HepG2 (cell line): ENCODE data around the gene USP5. TPM values are rescaled to one million over a fixed set of nuclear protein-coding genes. Genes with fewer than 3 reads are reported as not detected.

Experiments
- ATAC-seq: fragments of 200-7000 bp; cut with Tn5 transposase; 3 replicates; pipeline ENCODE4 v1.9.1; 2020; ENCODE audit warnings: mild to moderate bottlenecking, moderate library complexity
- Bru-seq: library from RNA; stranded (reverse); fragments of 400-500 nt; gene quantifications from one replicate; lab custom pipeline; 2021; lab: Mats Ljungman, UMichigan
- BruChase-seq, 2 experiments: library from RNA; stranded (reverse); fragments of 400-500 nt; gene quantifications; one replicate each; lab custom pipeline; 2021; lab: Mats Ljungman, UMichigan
- BruUV-seq: library from RNA; stranded (reverse); fragments of 400-500 nt; replicated peaks from 2 replicates; lab custom pipeline; 2021; lab: Mats Ljungman, UMichigan
- CTCF ChIA-PET: fragments of 300-600 bp; formaldehyde crosslinking; extraction: SDS; loops from one replicate; lab custom pipeline; 2021; ENCODE audit warnings: low total read pairs, inconsistent platforms, low intra/inter-chr PET ratio; lab: Yijun Ruan, JAX
- POLR2A ChIA-PET: fragments of 350-600 bp; sonication (Branson Sonifier 250); formaldehyde crosslinking; loops from one replicate; lab custom pipeline; 2020; ENCODE audit warnings: antibody characterized with exemption, inconsistent platforms; lab: Yijun Ruan, JAX
- DNase-seq: peaks from one replicate; pipeline ENCODE4 v3.0.0-alpha.2; 2015; ENCODE audit warnings: low spot score
- FAIRE-seq: peaks from 3 replicates; lab custom pipeline; 2011; peaks lifted over from hg19 to GRCh38; lab: Jason Lieb, UNC
- H2AFZ ChIP-seq: one replicate; pipeline ENCODE4 v1.6.1; 2011; ENCODE audit warnings: low read length, inconsistent platforms
- H3K27ac ChIP-seq: fragments of 300-600 bp; 3 replicates; pipeline ENCODE4 v1.8.0; 2011; ENCODE audit warnings: mixed run types, mild to moderate bottlenecking, mixed read lengths, low read length, inconsistent platforms; ENCODE audit not compliant: insufficient read depth; ENCODE audit errors: extremely low read length
- H3K27me3 ChIP-seq, 2 experiments: fragments of 200-600 bp in 1 of 2; 2 replicates in 1 of 2; 3 replicates in 1 of 2; pipeline versions ENCODE4 v1.6.0 to v1.8.0; 2011; ENCODE audit warnings: low read length in 2 of 2, mild to moderate bottlenecking in 2 of 2, moderate library complexity in 2 of 2, inconsistent platforms in 1 of 2; ENCODE audit not compliant: insufficient read depth in 2 of 2, control insufficient read depth in 1 of 2
- H3K36me3 ChIP-seq, 2 experiments: fragments of 200-600 bp in 1 of 2; replicated peaks in 1 of 2; 2 replicates in 1 of 2; 3 replicates in 1 of 2; pipeline versions ENCODE4 v1.5.1 to v1.8.0; 2011; ENCODE audit warnings: low read length in 2 of 2, inconsistent platforms in 1 of 2; ENCODE audit not compliant: insufficient read depth in 2 of 2, control insufficient read depth in 1 of 2
- H3K4me1 ChIP-seq: 2 replicates; pipeline ENCODE4 v1.5.1; 2012; ENCODE audit warnings: low read length, inconsistent platforms; ENCODE audit not compliant: insufficient read depth
- H3K4me2 ChIP-seq: 2 replicates; pipeline ENCODE4 v1.6.0; 2011; ENCODE audit warnings: low read depth, low read length, inconsistent platforms
- H3K4me3 ChIP-seq, 3 experiments: fragments of 200-600 bp in 1 of 3; sonication (generic), shearing (Covaris generic) in 1 of 3; replicated peaks in 1 of 3; 2 replicates each; pipeline ENCODE4 v1.5.1; 2011 to 2016; ENCODE audit warnings: low read length in 3 of 3, inconsistent platforms in 2 of 3, low read depth in 2 of 3, mild to moderate bottlenecking in 2 of 3, control low read depth in 1 of 3, mixed read lengths in 1 of 3; ENCODE audit not compliant: insufficient read depth in 1 of 3
- H3K79me2 ChIP-seq: one replicate; pipeline ENCODE4 v1.6.1; 2011; ENCODE audit warnings: low read length, inconsistent platforms; ENCODE audit not compliant: insufficient read depth
- H3K9ac ChIP-seq: 2 replicates; pipeline ENCODE4 v1.6.0; 2011; ENCODE audit warnings: mild to moderate bottlenecking, low read depth, low read length, inconsistent platforms; ENCODE audit not compliant: insufficient read depth
- H3K9me3 ChIP-seq: 2 replicates; pipeline ENCODE4 v1.5.1; 2012; ENCODE audit warnings: mild to moderate bottlenecking, low read length
- H4K20me1 ChIP-seq: 2 replicates; pipeline ENCODE4 v1.6.0; 2011; ENCODE audit warnings: inconsistent platforms, mild to moderate bottlenecking, low read length, moderate library complexity; ENCODE audit not compliant: insufficient read depth
- ASH2L ChIP-seq: fragments of 300-600, 200-600 bp; sonication (generic); IDR thresholded peaks from 2 replicates; pipeline ENCODE4 v1.7.0; 2017; ENCODE audit warnings: low read depth, mild to moderate bottlenecking, moderate library complexity, mixed read lengths, low read length; ENCODE audit not compliant: insufficient read length
- ELK4 ChIP-seq: sonication (generic); formaldehyde crosslinking; IDR thresholded peaks from 2 replicates; pipeline ENCODE4 v1.9.0; 2021; ENCODE audit warnings: missing genetic modification reagents, borderline replicate concordance
- JARID2 ChIP-seq: sonication (generic); formaldehyde crosslinking; IDR thresholded peaks from 2 replicates; pipeline ENCODE4 v1.8.1; 2023; ENCODE audit warnings: missing genetic modification reagents, inconsistent platforms; ENCODE audit not compliant: insufficient replicate concordance
- NFE2L2 ChIP-seq: fragments of 150-350 bp; IDR thresholded peaks from 2 replicates; pipeline ENCODE4 v1.6.1; 2014; ENCODE audit warnings: low read length
- PAX8 ChIP-seq: sonication (generic); formaldehyde crosslinking; IDR thresholded peaks from 2 replicates; pipeline ENCODE4 v1.8.0; 2022; ENCODE audit warnings: mild to moderate bottlenecking, missing genetic modification reagents, borderline replicate concordance
- POLR2G ChIP-seq: fragments of 200-400 bp; formaldehyde crosslinking; IDR thresholded peaks from 2 replicates; pipeline ENCODE4 v1.6.1; 2018; ENCODE audit warnings: mild to moderate bottlenecking, low read depth, low read length, moderate library complexity
- TFE3 ChIP-seq: IDR thresholded peaks from 2 replicates; pipeline ENCODE4 v1.6.1; 2016
- ZNF3 ChIP-seq: IDR thresholded peaks from 2 replicates; pipeline ENCODE4 v1.7.0; 2017; ENCODE audit warnings: inconsistent platforms
- ZNF326 ChIP-seq: sonication (generic); formaldehyde crosslinking; IDR thresholded peaks from 2 replicates; pipeline ENCODE4 v1.4.0; 2020; ENCODE audit warnings: missing genetic modification reagents, borderline replicate concordance
- ZNF354B ChIP-seq: sonication (generic); formaldehyde crosslinking; IDR thresholded peaks from 2 replicates; pipeline ENCODE4 v1.8.0; 2022; ENCODE audit warnings: mild to moderate bottlenecking, missing genetic modification reagents
- ZNF550 ChIP-seq: sonication (generic); formaldehyde crosslinking; IDR thresholded peaks from 2 replicates; pipeline ENCODE4 v1.4.0; 2020; ENCODE audit warnings: mild to moderate bottlenecking, missing genetic modification reagents, borderline replicate concordance
- ZNF784 ChIP-seq: sonication (generic); formaldehyde crosslinking; IDR thresholded peaks from 2 replicates; pipeline ENCODE4 v1.5.1; 2020; ENCODE audit warnings: missing genetic modification reagents, mild to moderate bottlenecking, borderline replicate concordance
- ZNF878 ChIP-seq: sonication (generic); formaldehyde crosslinking; IDR thresholded peaks from 2 replicates; pipeline ENCODE4 v1.8.1; 2023; ENCODE audit warnings: mild to moderate bottlenecking, missing genetic modification reagents, moderate library complexity
- WGBS: methylation state at CpG from one replicate; pipeline ENCODE4 v1.1.6; 2017; ENCODE audit warnings: low lambda C conversion rate; 5-methylcytosine and 5-hydroxymethylcytosine counted together
- in situ Hi-C: cut with HindIII; loops from 2 replicates; pipeline ENCODE4 v1.10.0; 2017; ENCODE audit warnings: low pct_unique_long_range_greater_than_20kb; ENCODE audit not compliant: extremely low pct_ligation_motif_present
- intact Hi-C: fragments of 100-400 bp; cut with micrococcal nuclease; formaldehyde crosslinking; loops from one replicate; pipeline ENCODE4 v1.10.0; 2022; ENCODE audit not compliant: unreplicated experiment
- long read RNA-seq, 2 experiments: library from RNA in 1 of 2; library from polyadenylated mRNA in 1 of 2; stranded (forward) in 1 of 2; unstranded in 1 of 2; transcript quantifications; one replicate each; pipeline ENCODE4 v2.0.0, GENCODE V29; 2019 to 2022
- polyA minus RNA-seq, 3 experiments: library from RNA; depleted of rRNA, polyadenylated mRNA; stranded (reverse); fragments of >200 nt; gene quantifications; 2 replicates each; pipeline ENCODE4 v1.2.3, GENCODE V29; 2011; ENCODE audit warnings: low replicate concordance in 1 of 3
- polyA plus RNA-seq, 8 experiments: library from polyadenylated mRNA; depleted of rRNA in 3 of 8; stranded (reverse) in 7 of 8; unstranded in 1 of 8; fragments of >200 nt; fragmentation: Illumina TruSeq in 4 of 8; extraction: Trizol in 4 of 8; gene quantifications; 2 replicates each; pipeline versions ENCODE4 v1.2.1 to v1.2.3, GENCODE V29; 2011 to 2016; ENCODE audit warnings: low read depth in 4 of 8, missing spikeins in 1 of 8, mixed read lengths in 1 of 8; ENCODE audit not compliant: insufficient read depth in 1 of 8
- total RNA-seq, 5 experiments: library from RNA; depleted of rRNA; stranded (reverse); fragments of >200 nt; fragmentation: Illumina TruSeq; extraction: Trizol; gene quantifications; 2 replicates each; pipeline ENCODE4 v1.2.3, GENCODE V29; 2016; ENCODE audit warnings: low read depth in 1 of 5

The USP5 gene
- total RNA-seq (2016; rRNA removed; fragmentation: Illumina TruSeq; extraction: Trizol) (53.4 and 56.0 TPM in 2 replicates), polyA plus RNA-seq (2011; rRNA removed) (39.6 and 42.8 TPM in 2 replicates), polyA minus RNA-seq (2011; rRNA and poly(A)+ RNA removed; ENCODE audit: low replicate concordance) (91.2 and 159 TPM in 2 replicates), Bru-seq, nascent RNA (percentile 69 among the genes with signal in this experiment), BruChase-seq, experiment 1, labeled RNA remaining after a 6-hour chase (percentile 85 among the genes with signal in this experiment), BruChase-seq, experiment 2, labeled RNA remaining after a 2-hour chase (percentile 75 among the genes with signal in this experiment)
- 5.2 and 5.4 TPM in 2 replicates for total RNA-seq (2016; cell fraction: cytosol; rRNA removed; fragmentation: Illumina TruSeq; extraction: Trizol; ENCODE audit: low read depth)
- 45.2 and 58.2 TPM in 2 replicates for total RNA-seq (2016; cell fraction: insoluble cytoplasmic fraction; rRNA removed; fragmentation: Illumina TruSeq; extraction: Trizol)
- total RNA-seq (2016; cell fraction: membrane; rRNA removed; fragmentation: Illumina TruSeq; extraction: Trizol) = 10.8 and 12.8 TPM in 2 replicates
- 32.6 and 33.8 TPM in 2 replicates for total RNA-seq (2016; cell fraction: nucleus; rRNA removed; fragmentation: Illumina TruSeq; extraction: Trizol)
- 27.0 and 32.1 TPM in 2 replicates for polyA plus RNA-seq (2011; cell fraction: cytosol; rRNA removed)
- 68.8 and 89.3 TPM in 2 replicates for polyA plus RNA-seq (2011; cell fraction: nucleus; rRNA removed)
- polyA plus RNA-seq (2012) = 27.9 and 33.1 TPM in 2 replicates
- polyA plus RNA-seq (2016; cell fraction: cytosol; fragmentation: Illumina TruSeq; extraction: Trizol; ENCODE audit: low read depth) = 4.2 and 4.5 TPM in 2 replicates
- 34.9 and 45.9 TPM in 2 replicates for polyA plus RNA-seq (2016; cell fraction: insoluble cytoplasmic fraction; fragmentation: Illumina TruSeq; extraction: Trizol; ENCODE audit: low read depth)
- polyA plus RNA-seq (2016; cell fraction: membrane; fragmentation: Illumina TruSeq; extraction: Trizol; ENCODE audit: low read depth) = 7.6 and 9.6 TPM in 2 replicates
- polyA plus RNA-seq (2016; cell fraction: nucleus; fragmentation: Illumina TruSeq; extraction: Trizol; ENCODE audit: insufficient read depth, low read depth) = 58.8 and 61.0 TPM in 2 replicates
- 29.6 and 30.0 TPM in 2 replicates for polyA minus RNA-seq (2011; cell fraction: cytosol; rRNA and poly(A)+ RNA removed)
- polyA minus RNA-seq (2011; cell fraction: nucleus; rRNA and poly(A)+ RNA removed) = 21.5 and 25.2 TPM in 2 replicates
- long read RNA-seq, experiment 1, transcript USP5-202 (20 exons, 3,083 nt) = major isoform, 11 of 26 reads
- long read RNA-seq, experiment 1, partial matches to known transcripts = 6 of 26 reads
- long read RNA-seq, experiment 1, other reads (novel, unspliced or antisense) = 7 of 26 reads
- long read RNA-seq, experiment 2, transcript USP5-202 (20 exons, 3,083 nt) = major isoform, 49 of 111 reads
- long read RNA-seq, experiment 2, partial matches to known transcripts = 50 of 111 reads
- long read RNA-seq, experiment 2, other reads (novel, unspliced or antisense) = 10 of 111 reads

- in situ Hi-C loops = no loop called here
- no peaks in the 10 kb centered on the region; the same call in 1 of the 2 replicates for H4K20me1 ChIP-seq
- peak within 1 kb of the TSS; percentile 25 for H2AFZ ChIP-seq
- peak; percentile 98 for DNase-seq
- intact Hi-C loops = loop anchor here (1.0 to 2.0 kb wide), 2 partner anchors 17 to 21 kb away; partner anchors contain the start of gene SPSB2
- peaks cover 37% of the 10 kb centered on the region for H3K79me2 ChIP-seq
- POLR2A ChIA-PET = interaction anchor here (0.8 to 5.2 kb wide), 28 partner anchors 9 to 318 kb away, joined by 3 to 132 read pairs (median 10); partner anchors contain the start of genes C12orf57, COPS7A, GAPDH and GNB3
- peaks cover 8 to 48% of the 10 kb centered on the region in 2 experiments for H3K36me3 ChIP-seq
- peak; percentile 86 for ATAC-seq
- WGBS = 2% methylated on average over 12 of the region's 65 CpGs
- no peaks in the 10 kb centered on the region for H3K9me3 ChIP-seq
- peak within 1 kb of the TSS; percentile 79 to 95 (median 85) for H3K4me3 ChIP-seq
- H3K9ac ChIP-seq = peak within 1 kb of the TSS; percentile 86
- H3K27ac ChIP-seq = peak within 1 kb of the TSS; percentile 82
- BruUV-seq = TSS peak; percentile 73
- H3K4me2 ChIP-seq = peak within 1 kb of the TSS; percentile 92
- CTCF ChIA-PET = interaction anchor here (0.9 kb wide), 1 partner anchor 17 kb away, joined by 3 read pairs; no protein-coding TSS in a partner anchor
- H3K4me1 ChIP-seq = peaks cover 33% of the 10 kb centered on the region
- H3K27me3 ChIP-seq = no peaks in the 10 kb centered on the region
- FAIRE-seq = no peak
- TF ChIP-seq ZNF784 (no peak), JARID2 (CRISPR knock-in tag) (no peak), ZNF3 (no peak), ZNF354B (CRISPR knock-in tag) (no peak), PAX8 (CRISPR knock-in tag) (0 out of 2 replicates have a peak, but pooled peaks have one; percentile 56), NFE2L2 (peak; percentile 1; the same call in 1 of the 2 replicates), POLR2G (peak; percentile 29; the same call in 1 of the 2 replicates), TFE3 (CRISPR knock-in tag) (peak; percentile 50; the same call in 1 of the 2 replicates), ZNF550 (no peak), ZNF326 (CRISPR knock-in tag) (no peak), ZNF878 (CRISPR knock-in tag) (no peak), ELK4 (no peak; the same call in 1 of the 2 replicates), ASH2L (peak; percentile 66)
These were observed at the start of gene USP5 for GRCh38 chr12:6851921-6852650. TSS of gene USP5 (plus strand) at chr12:6852150. CDS start at chr12:6852180, 30 bp downstream.
